DOHH2 (cell line): Measurements from ENCODE around the gene MAML2.

Source experiments
- H3F3A ChIP-seq: fragments of 200-600 bp; sonication (generic), shearing (Covaris generic); 2 replicates; pipeline ENCODE4 v1.6.0; 2016; ENCODE audit warnings: antibody characterized with exemption, mild to moderate bottlenecking; ENCODE audit not compliant: control insufficient read depth, insufficient read depth
- H3K27ac ChIP-seq: fragments of 200-600 bp; sonication (generic); 2 replicates; pipeline ENCODE4 v1.5.1; 2014; ENCODE audit warnings: low read depth, mild to moderate bottlenecking, low read length, moderate library complexity
- H3K27me3 ChIP-seq: fragments of 200-600 bp; sonication (generic); 2 replicates; pipeline ENCODE4 v1.6.1; 2014; ENCODE audit warnings: mild to moderate bottlenecking, low read length, mixed read lengths; ENCODE audit not compliant: control insufficient read depth
- H3K36me3 ChIP-seq: fragments of 200-600 bp; sonication (generic); 2 replicates; pipeline ENCODE4 v1.6.1; 2014; ENCODE audit warnings: mild to moderate bottlenecking, low read length, moderate library complexity, mixed read lengths; ENCODE audit not compliant: control insufficient read depth
- H3K4me1 ChIP-seq: fragments of 200-600 bp; sonication (generic); 2 replicates; pipeline ENCODE4 v1.6.1; 2014; ENCODE audit warnings: mild to moderate bottlenecking, low read length, mixed read lengths; ENCODE audit not compliant: control insufficient read depth
- H3K4me2 ChIP-seq: fragments of 200-600 bp; sonication (generic); 2 replicates; pipeline ENCODE4 v1.6.0; 2014; ENCODE audit warnings: mild to moderate bottlenecking, low read length, moderate library complexity
- H3K4me3 ChIP-seq: fragments of 200-600 bp; sonication (generic); 2 replicates; pipeline ENCODE4 v1.5.1; 2014; ENCODE audit warnings: mild to moderate bottlenecking, low read length, mixed read lengths
- H3K79me2 ChIP-seq: fragments of 200-600 bp; sonication (generic); 2 replicates; pipeline ENCODE4 v1.6.1; 2014; ENCODE audit warnings: mild to moderate bottlenecking, low read length, mixed read lengths; ENCODE audit not compliant: control insufficient read depth
- H3K9me2 ChIP-seq: fragments of 200-600 bp; sonication (generic); replicated peaks from 2 replicates; pipeline ENCODE4 v1.6.1; 2014; ENCODE audit warnings: mild to moderate bottlenecking, low read length, mixed read lengths; ENCODE audit not compliant: control insufficient read depth
- H3K9me3 ChIP-seq: fragments of 200-600 bp; sonication (generic); 2 replicates; pipeline ENCODE4 v1.6.1; 2014; ENCODE audit warnings: antibody characterized with exemption, low read length, mixed read lengths; ENCODE audit not compliant: control insufficient read depth, insufficient read depth
- H4K20me1 ChIP-seq: fragments of 200-600 bp; sonication (generic); 2 replicates; pipeline ENCODE4 v1.6.0; 2014; ENCODE audit warnings: low read depth, mild to moderate bottlenecking, antibody characterized with exemption, low read length, moderate library complexity; ENCODE audit not compliant: control insufficient read depth, insufficient read depth
- EZH2phosphoT487 ChIP-seq: fragments of 200-600 bp; sonication (generic); IDR thresholded peaks from 2 replicates; pipeline ENCODE4 v1.6.1; 2017; ENCODE audit warnings: borderline replicate concordance, mild to moderate bottlenecking, antibody characterized with exemption, low read length, moderate library complexity, mixed read lengths
- TF ChIP-seq, protein P1 (sequence below): fragments of 200-600 bp; sonication (generic); IDR thresholded peaks from one replicate; pipeline ENCODE4 v1.5.1; 2014; ENCODE audit warnings: antibody characterized with exemption, mild to moderate bottlenecking, low read depth, low read length; ENCODE audit not compliant: poor library complexity, severe bottlenecking

Gene MAML2

DNA sequence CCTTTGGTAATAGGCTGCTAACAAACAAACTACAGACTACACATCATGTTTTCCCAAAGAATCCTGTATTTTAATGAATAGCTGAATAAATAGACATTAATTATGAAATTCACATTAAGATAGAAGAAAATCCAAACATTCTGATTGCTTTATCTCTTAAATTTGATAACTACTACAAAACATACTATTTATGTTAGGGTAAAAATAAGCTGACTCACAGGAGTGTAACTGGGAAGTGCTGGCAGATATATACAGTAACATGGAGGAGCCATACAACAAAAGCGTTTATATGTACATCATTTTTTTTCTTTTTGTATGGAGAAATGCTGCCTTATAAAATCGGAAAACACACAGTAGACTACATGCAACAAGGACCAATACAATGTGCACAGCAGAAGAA lies 366.4 kb downstream of the MAML2 start:
- Histone ChIP-seq H3F3A (no peaks in the 10 kb centered on the region), H3K27ac (no peak overlapping the region), H3K4me3 (no peak overlapping the region), H3K79me2 (no peaks in the 10 kb centered on the region), H4K20me1 (no peaks in the 10 kb centered on the region), H3K27me3 (peaks cover 7% of the 10 kb centered on the region; the same call in 1 of the 2 replicates), H3K36me3 (no peaks in the 10 kb centered on the region), H3K9me2 (no peaks in the 10 kb centered on the region), H3K9me3 (no peaks in the 10 kb centered on the region), H3K4me2 (no peak overlapping the region), H3K4me1 (no peaks in the 10 kb centered on the region)
- TF ChIP-seq, protein P1, sequence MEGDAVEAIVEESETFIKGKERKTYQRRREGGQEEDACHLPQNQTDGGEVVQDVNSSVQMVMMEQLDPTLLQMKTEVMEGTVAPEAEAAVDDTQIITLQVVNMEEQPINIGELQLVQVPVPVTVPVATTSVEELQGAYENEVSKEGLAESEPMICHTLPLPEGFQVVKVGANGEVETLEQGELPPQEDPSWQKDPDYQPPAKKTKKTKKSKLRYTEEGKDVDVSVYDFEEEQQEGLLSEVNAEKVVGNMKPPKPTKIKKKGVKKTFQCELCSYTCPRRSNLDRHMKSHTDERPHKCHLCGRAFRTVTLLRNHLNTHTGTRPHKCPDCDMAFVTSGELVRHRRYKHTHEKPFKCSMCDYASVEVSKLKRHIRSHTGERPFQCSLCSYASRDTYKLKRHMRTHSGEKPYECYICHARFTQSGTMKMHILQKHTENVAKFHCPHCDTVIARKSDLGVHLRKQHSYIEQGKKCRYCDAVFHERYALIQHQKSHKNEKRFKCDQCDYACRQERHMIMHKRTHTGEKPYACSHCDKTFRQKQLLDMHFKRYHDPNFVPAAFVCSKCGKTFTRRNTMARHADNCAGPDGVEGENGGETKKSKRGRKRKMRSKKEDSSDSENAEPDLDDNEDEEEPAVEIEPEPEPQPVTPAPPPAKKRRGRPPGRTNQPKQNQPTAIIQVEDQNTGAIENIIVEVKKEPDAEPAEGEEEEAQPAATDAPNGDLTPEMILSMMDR: no peak
- TF ChIP-seq EZH2phosphoT487: no peak

DNA sequence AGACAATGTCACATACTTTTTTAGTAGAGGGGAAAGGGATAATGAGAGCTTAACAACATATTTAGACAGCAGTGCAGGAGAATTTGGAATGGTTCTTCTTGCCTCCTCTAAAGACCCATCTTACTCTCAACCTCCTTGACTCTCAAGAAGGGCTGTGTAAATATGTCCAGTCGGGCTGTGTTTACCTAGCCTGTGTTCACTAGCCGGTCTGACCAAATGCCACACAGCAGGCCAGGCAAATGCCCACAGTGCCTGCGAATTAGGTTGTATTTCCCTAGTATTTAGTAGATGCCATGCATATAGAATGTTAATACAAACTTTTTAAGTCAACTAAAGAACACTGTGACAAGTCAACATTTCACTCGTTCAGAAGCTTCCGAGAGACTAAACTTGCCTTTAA lies 367.7 kb downstream of the MAML2 start:
- H3K79me2 ChIP-seq: no peaks in the 10 kb centered on the region
- no peak overlapping the region for H3K4me2 ChIP-seq
- peaks cover 7% of the 10 kb centered on the region; the same call in 1 of the 2 replicates for H3K27me3 ChIP-seq
- no peaks in the 10 kb centered on the region for H3K9me2 ChIP-seq
- H3K27ac ChIP-seq: no peak overlapping the region
- H3K4me1 ChIP-seq: no peaks in the 10 kb centered on the region
- H3K9me3 ChIP-seq: no peaks in the 10 kb centered on the region
- H3F3A ChIP-seq: no peaks in the 10 kb centered on the region
- H3K36me3 ChIP-seq: no peaks in the 10 kb centered on the region
- TF ChIP-seq EZH2phosphoT487: no peak
- TF ChIP-seq, protein P1: no peak
- H3K4me3 ChIP-seq: no peak overlapping the region
- no peaks in the 10 kb centered on the region for H4K20me1 ChIP-seq

DNA sequence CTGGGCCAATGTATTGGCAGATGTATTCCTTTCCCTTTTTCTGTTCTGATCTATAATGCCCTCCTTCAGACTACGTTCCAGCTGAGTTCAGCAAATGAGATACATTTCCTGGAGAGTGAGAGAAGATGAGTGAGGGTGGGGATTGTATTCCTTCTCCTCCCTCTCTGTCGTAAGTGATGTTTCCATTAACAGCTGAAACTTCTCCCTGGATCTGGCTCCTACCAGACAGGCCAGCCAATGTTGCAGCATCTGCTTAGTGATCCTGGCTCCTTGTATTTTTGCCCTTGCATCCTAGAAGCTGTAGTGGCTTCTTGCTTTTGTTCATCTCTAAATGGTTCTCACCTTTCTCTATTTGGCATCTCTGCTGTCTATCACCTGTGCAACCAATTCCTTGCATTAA lies 370.9 kb downstream of the MAML2 start:
- Histone ChIP-seq H3F3A (no peaks in the 10 kb centered on the region), H3K27ac (no peak overlapping the region), H3K4me2 (no peak overlapping the region), H3K4me1 (no peaks in the 10 kb centered on the region), H3K9me3 (no peaks in the 10 kb centered on the region), H3K36me3 (no peaks in the 10 kb centered on the region), H3K4me3 (no peak overlapping the region), H3K27me3 (peaks cover 11% of the 10 kb centered on the region), H4K20me1 (no peaks in the 10 kb centered on the region), H3K79me2 (no peaks in the 10 kb centered on the region), H3K9me2 (no peaks in the 10 kb centered on the region)
- TF ChIP-seq EZH2phosphoT487: no peak
- TF ChIP-seq, protein P1: no peak

DNA sequence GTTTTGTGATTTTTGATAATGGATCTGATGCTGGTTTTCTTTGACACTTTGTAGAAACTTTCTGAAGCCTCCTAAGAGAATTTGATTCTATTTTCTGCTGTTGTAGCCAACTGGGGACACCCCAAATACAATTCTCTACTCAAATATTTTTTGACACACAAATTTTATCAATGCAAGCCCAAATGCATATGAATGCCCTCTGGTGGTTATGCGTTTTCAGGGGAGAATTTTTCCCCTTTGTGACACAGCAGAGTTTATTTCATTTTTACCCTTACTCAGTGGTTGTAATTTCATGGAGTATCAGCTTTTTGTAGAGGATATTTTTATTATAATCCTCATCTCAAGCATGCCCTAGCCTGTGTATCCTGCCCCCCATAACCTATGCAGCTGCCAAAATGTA lies 374.4 kb downstream of the MAML2 start:
- Histone ChIP-seq H3K36me3 (no peaks in the 10 kb centered on the region), H3K79me2 (no peaks in the 10 kb centered on the region), H3K9me3 (no peaks in the 10 kb centered on the region), H3F3A (no peaks in the 10 kb centered on the region), H3K4me3 (no peak overlapping the region), H3K4me1 (no peaks in the 10 kb centered on the region), H3K27ac (no peak overlapping the region), H3K4me2 (no peak overlapping the region), H4K20me1 (no peaks in the 10 kb centered on the region), H3K9me2 (no peaks in the 10 kb centered on the region), H3K27me3 (peaks cover 11% of the 10 kb centered on the region)
- TF ChIP-seq EZH2phosphoT487: no peak
- TF ChIP-seq, protein P1: peak; percentile 48
